Measurements from ENCODE around the gene TP53BP2. TPM values are rescaled to one million over a fixed set of nuclear protein-coding genes. Genes with fewer than 3 reads are reported as not detected.
A peak's percentile ranks its signal among the peaks of the same experiment; 100 is the strongest.

TP53BP2 gene
- total and polyA plus RNA-seq, 8 donors: 51.8 to 58.6 (median 55.9) TPM

DNA sequence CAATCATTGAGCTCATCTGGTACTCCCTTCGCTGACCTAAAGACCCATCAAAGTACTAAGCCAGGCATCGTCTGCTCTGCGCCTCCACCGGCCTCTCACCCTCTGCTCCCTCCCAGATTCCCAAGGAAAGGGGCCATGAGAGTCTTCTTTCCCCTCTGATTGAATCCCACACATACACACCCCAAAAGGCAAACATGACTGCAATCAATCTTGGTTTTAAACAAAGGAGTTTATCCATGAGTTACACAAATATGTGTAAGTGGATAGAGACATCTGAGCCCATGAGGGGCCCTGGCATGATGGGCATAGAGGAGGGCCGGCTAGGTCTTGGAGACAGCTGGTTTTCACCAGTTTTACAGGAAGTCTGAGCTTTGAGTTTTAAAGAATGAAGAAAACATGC, 82.5 kb downstream of the TP53BP2 start:
- H3K9me3 ChIP-seq: no peaks in the 10 kb centered on the region
- no peaks in the 10 kb centered on the region for H3K27me3 ChIP-seq
- no peak overlapping the region for H3K27ac ChIP-seq
- peaks cover 0 to 87% of the 10 kb centered on the region in 2 donors for H3K36me3 ChIP-seq
- H3K4me1 ChIP-seq: peaks cover 0 to 11% of the 10 kb centered on the region in 2 donors
- DNase-seq: no peak
- no peak overlapping the region for H3K4me3 ChIP-seq
- intact Hi-C loops (cut with DNase I): no loop called here
- no peak for ATAC-seq
- TF ChIP-seq, protein P1, sequence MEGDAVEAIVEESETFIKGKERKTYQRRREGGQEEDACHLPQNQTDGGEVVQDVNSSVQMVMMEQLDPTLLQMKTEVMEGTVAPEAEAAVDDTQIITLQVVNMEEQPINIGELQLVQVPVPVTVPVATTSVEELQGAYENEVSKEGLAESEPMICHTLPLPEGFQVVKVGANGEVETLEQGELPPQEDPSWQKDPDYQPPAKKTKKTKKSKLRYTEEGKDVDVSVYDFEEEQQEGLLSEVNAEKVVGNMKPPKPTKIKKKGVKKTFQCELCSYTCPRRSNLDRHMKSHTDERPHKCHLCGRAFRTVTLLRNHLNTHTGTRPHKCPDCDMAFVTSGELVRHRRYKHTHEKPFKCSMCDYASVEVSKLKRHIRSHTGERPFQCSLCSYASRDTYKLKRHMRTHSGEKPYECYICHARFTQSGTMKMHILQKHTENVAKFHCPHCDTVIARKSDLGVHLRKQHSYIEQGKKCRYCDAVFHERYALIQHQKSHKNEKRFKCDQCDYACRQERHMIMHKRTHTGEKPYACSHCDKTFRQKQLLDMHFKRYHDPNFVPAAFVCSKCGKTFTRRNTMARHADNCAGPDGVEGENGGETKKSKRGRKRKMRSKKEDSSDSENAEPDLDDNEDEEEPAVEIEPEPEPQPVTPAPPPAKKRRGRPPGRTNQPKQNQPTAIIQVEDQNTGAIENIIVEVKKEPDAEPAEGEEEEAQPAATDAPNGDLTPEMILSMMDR (IDR thresholded peaks at IDR 0.05): no peak

DNA sequence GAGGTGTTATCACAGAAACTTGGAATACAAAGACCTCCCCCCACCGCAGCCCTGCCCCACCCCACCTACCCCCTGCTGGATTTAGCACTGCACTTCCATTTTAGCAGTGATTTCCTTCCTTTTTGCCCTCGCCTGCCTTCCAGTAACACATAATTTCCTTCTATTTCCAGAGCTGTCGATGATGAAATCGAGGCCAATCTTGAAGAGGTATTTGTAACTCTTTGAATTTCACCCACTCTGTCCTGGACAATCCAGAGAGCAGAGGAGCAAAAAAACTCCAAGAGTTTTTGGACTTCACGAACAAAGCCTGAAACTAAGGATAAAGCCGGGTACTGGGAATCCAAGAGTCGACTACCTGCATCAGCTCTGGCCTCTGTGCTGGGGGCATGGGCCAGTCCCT, 84.3 kb downstream of the TP53BP2 start:
- TF ChIP-seq, protein P1 (IDR thresholded peaks at IDR 0.05): no peak
- peak overlapping the region in 1 of 2 donors; percentile 18 for H3K27ac ChIP-seq
- H3K9me3 ChIP-seq: no peaks in the 10 kb centered on the region
- peaks cover 0 to 11% of the 10 kb centered on the region in 2 donors for H3K4me1 ChIP-seq
- no peaks in the 10 kb centered on the region for H3K27me3 ChIP-seq
- H3K4me3 ChIP-seq: no peak overlapping the region
- intact Hi-C loops (cut with DNase I): no loop called here
- ATAC-seq: no peak
- peaks cover 0 to 100% of the 10 kb centered on the region in 2 donors for H3K36me3 ChIP-seq
- DNase-seq: no peak

DNA sequence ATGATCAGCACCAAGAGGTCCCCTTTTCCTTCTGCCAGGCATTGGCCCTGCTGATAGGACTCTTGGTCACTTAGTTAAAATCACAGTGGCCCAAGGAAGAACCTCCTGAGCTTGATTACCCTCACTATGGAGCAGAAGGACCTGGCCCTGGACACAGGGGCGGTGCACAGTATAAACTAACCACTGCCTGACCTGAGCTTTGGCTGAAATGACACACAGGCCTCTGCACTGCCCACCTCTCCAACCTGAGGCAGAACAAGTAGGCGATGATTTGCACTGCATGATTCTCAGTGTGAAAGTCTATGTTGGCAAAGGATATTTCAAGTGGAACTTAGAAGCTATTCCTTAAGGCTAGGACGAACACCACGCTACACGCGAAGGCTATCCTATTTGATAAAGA, 84.9 kb downstream of the TP53BP2 start:
- peaks cover 0 to 11% of the 10 kb centered on the region in 2 donors for H3K4me1 ChIP-seq
- ATAC-seq: no peak
- H3K4me3 ChIP-seq: no peak overlapping the region
- TF ChIP-seq, protein P1 (IDR thresholded peaks at IDR 0.05): no peak
- peaks cover 0 to 100% of the 10 kb centered on the region in 2 donors for H3K36me3 ChIP-seq
- no peaks in the 10 kb centered on the region for H3K27me3 ChIP-seq
- no peaks in the 10 kb centered on the region for H3K9me3 ChIP-seq
- intact Hi-C loops (cut with DNase I): no loop called here
- DNase-seq: no peak
- H3K27ac ChIP-seq: peak overlapping the region in 1 of 2 donors; percentile 18

DNA sequence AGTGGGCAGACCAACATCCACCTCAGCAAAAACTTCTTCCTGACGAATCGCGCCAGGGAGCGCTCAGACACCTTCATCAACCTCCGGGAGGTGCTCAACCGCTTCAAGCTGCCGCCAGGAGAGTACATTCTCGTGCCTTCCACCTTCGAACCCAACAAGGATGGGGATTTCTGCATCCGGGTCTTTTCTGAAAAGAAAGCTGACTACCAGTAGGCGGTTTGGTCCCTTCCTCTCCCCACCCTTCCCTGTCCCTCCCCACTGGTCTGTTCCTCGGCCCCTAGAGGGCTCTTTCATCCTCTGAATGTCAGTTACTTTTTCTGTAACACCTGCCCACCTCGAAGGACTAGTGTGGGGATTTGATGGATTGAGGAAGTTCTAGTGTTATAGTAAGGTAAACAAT, 86.5 kb downstream of the TP53BP2 start:
- Histone ChIP-seq H3K4me1 (peaks cover 0 to 11% of the 10 kb centered on the region in 2 donors), H3K36me3 (peaks cover 0 to 100% of the 10 kb centered on the region in 2 donors), H3K27ac (no peak overlapping the region), H3K9me3 (no peaks in the 10 kb centered on the region), H3K27me3 (no peaks in the 10 kb centered on the region), H3K4me3 (no peak overlapping the region)
- DNase-seq (no peak), ATAC-seq (no peak)
- TF ChIP-seq, protein P1 (IDR thresholded peaks at IDR 0.05): no peak
- intact Hi-C loops (cut with DNase I): no loop called here

DNA sequence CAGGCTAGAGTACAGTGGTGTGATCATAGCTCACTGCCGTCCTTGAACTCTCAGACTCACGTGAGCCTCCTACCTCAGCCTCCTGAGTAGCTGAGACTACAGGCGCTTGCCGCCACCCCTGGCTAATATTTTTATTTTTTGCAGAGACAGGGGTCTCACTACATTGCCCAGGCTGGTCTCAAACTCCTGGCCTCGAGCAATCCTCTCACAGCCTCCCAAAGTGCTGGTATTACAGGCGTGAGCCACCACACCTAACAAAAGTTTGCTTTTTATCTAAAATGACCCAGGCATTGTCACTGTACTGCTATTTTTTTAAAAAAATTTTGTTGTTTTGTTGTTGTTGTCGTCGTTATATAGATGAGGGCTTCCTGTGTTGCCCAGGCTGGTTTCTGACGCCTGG, 87.0 kb downstream of the TP53BP2 start:
- H3K4me3 ChIP-seq: no peak overlapping the region
- DNase-seq: no peak
- H3K36me3 ChIP-seq: peaks cover 0 to 100% of the 10 kb centered on the region in 2 donors
- no peaks in the 10 kb centered on the region for H3K27me3 ChIP-seq
- peaks cover 0 to 11% of the 10 kb centered on the region in 2 donors for H3K4me1 ChIP-seq
- no peak for ATAC-seq
- H3K27ac ChIP-seq: no peak overlapping the region
- intact Hi-C loops (cut with DNase I): no loop called here
- H3K9me3 ChIP-seq: no peaks in the 10 kb centered on the region
- TF ChIP-seq, protein P1 (IDR thresholded peaks at IDR 0.05): no peak
